GM23248 (cell line): Measurements from ENCODE around the gene RAPGEF2. TPM values are rescaled to one million over a fixed set of nuclear protein-coding genes. Genes with fewer than 3 reads are reported as not detected.

Source experiments
- DNase-seq: peaks from one replicate; pipeline ENCODE4 v3.0.0-alpha.2; 2015
- H2AFZ ChIP-seq: fragments of 200-600 bp; sonication (generic); 2 replicates; pipeline ENCODE4 v1.6.1; 2016; ENCODE audit warnings: antibody characterized with exemption
- H3F3A ChIP-seq: fragments of 200-600 bp; sonication (generic); 2 replicates; pipeline ENCODE4 v1.6.1; 2016; ENCODE audit warnings: mild to moderate bottlenecking, antibody characterized with exemption, mixed run types; ENCODE audit not compliant: insufficient read depth
- H3K27ac ChIP-seq: fragments of 200-600 bp; sonication (generic); 2 replicates; pipeline ENCODE4 v1.5.1; 2016; ENCODE audit warnings: mild to moderate bottlenecking
- H3K27me3 ChIP-seq: fragments of 200-600 bp; sonication (generic); replicated peaks from 2 replicates; pipeline ENCODE4 v1.6.1; 2016; ENCODE audit warnings: mild to moderate bottlenecking; ENCODE audit not compliant: insufficient read depth
- H3K36me3 ChIP-seq: fragments of 200-600 bp; sonication (generic); 2 replicates; pipeline ENCODE4 v1.6.1; 2016; ENCODE audit warnings: low read depth, mild to moderate bottlenecking
- H3K4me1 ChIP-seq: fragments of 200-600 bp; sonication (generic); 2 replicates; pipeline ENCODE4 v1.6.1; 2016; ENCODE audit warnings: mild to moderate bottlenecking; ENCODE audit not compliant: insufficient read depth
- H3K4me2 ChIP-seq: fragments of 200-600 bp; sonication (generic); one replicate; pipeline ENCODE4 v1.6.1; 2016; ENCODE audit warnings: mild to moderate bottlenecking; ENCODE audit not compliant: unreplicated experiment
- H3K4me3 ChIP-seq: fragments of 200-600 bp; sonication (generic); 2 replicates; pipeline ENCODE4 v1.5.1; 2016; ENCODE audit warnings: mild to moderate bottlenecking
- H3K79me2 ChIP-seq: fragments of 200-600 bp; sonication (generic); 2 replicates; pipeline ENCODE4 v1.6.1; 2016; ENCODE audit warnings: mild to moderate bottlenecking; ENCODE audit not compliant: insufficient read depth
- H3K9ac ChIP-seq: fragments of 200-600 bp; sonication (generic); 2 replicates; pipeline ENCODE4 v1.6.1; 2016; ENCODE audit warnings: mild to moderate bottlenecking
- H3K9me2 ChIP-seq: fragments of 200-600 bp; sonication (generic); 2 replicates; pipeline ENCODE4 v1.6.1; 2016; ENCODE audit warnings: mixed run types, mild to moderate bottlenecking, moderate library complexity; ENCODE audit not compliant: insufficient read depth
- H3K9me3 ChIP-seq: fragments of 200-600 bp; sonication (generic); one replicate; pipeline ENCODE4 v1.6.1; 2017; ENCODE audit warnings: low read depth
- H4K20me1 ChIP-seq: fragments of 200-600 bp; sonication (generic); 2 replicates; pipeline ENCODE4 v1.6.0; 2016; ENCODE audit not compliant: insufficient read depth
- EZH2 ChIP-seq: fragments of 200-600 bp; sonication (generic); IDR thresholded peaks from 2 replicates; pipeline ENCODE4 v1.6.1; 2018; ENCODE audit warnings: antibody characterized with exemption, mild to moderate bottlenecking; ENCODE audit not compliant: insufficient read depth, poor library complexity, severe bottlenecking
- EZH2phosphoT487 ChIP-seq: fragments of 200-600 bp; sonication (generic); IDR thresholded peaks from 2 replicates; pipeline ENCODE4 v1.6.1; 2018; ENCODE audit warnings: antibody characterized with exemption, moderate library complexity, mild to moderate bottlenecking, low read depth; ENCODE audit not compliant: insufficient read depth
- WGBS, 2 experiments: methylation state at CpG; one replicate each; pipeline ENCODE4 v1.1.6; 2015 to 2017; ENCODE audit warnings: low lambda C conversion rate in 2 of 2, low coverage in 1 of 2; ENCODE audit errors: missing lambda C conversion rate in 2 of 2; 5-methylcytosine and 5-hydroxymethylcytosine counted together
- in situ Hi-C: fragments of 300-500 bp; cut with MboI; formaldehyde crosslinking; loops from 2 replicates; pipeline ENCODE4 v1.15.0; 2020
- polyA plus RNA-seq: library from polyadenylated mRNA; unstranded; fragments of >200 nt; fragmentation: Nextera tagmentation; extraction: Ambion mirVana; gene quantifications from 2 replicates; pipeline ENCODE4 v1.2.1, GENCODE V29; 2016
- total RNA-seq: library from RNA; depleted of rRNA; stranded (reverse); fragments of >200 nt; shearing (Covaris generic); gene quantifications from 2 replicates; pipeline ENCODE4 v1.2.3, GENCODE V29; 2014

Gene RAPGEF2
- total and polyA plus RNA-seq, 2 experiments from 2014 or later = 6.6 to 21.7 TPM

- H3K4me2 ChIP-seq = no peak overlapping the region
- H3K27ac ChIP-seq = no peak overlapping the region
- in situ Hi-C loops = loop anchor here (10.0 kb wide), 3 partner anchors 240 to 470 kb away; no protein-coding TSS in a partner anchor
- no peaks in the 10 kb centered on the region for H3K9me2 ChIP-seq
- H3K4me3 ChIP-seq = no peak overlapping the region
- H3K4me1 ChIP-seq = peaks cover 8% of the 10 kb centered on the region; the same call in 1 of the 2 replicates
- no peak for TF ChIP-seq EZH2phosphoT487
- TF ChIP-seq EZH2 = no peak
- H3K36me3 ChIP-seq = no peaks in the 10 kb centered on the region
- H3K79me2 ChIP-seq = 0 out of 2 replicates have a peak, but pooled peaks cover 16% of the 10 kb centered on the region
- H2AFZ ChIP-seq = no peak overlapping the region
- no peaks in the 10 kb centered on the region for H4K20me1 ChIP-seq
- H3K27me3 ChIP-seq = no peaks in the 10 kb centered on the region
- 96 to 97% methylated on average over 6 of the region's 6 CpGs for WGBS, 2 experiments
- no peaks in the 10 kb centered on the region for H3F3A ChIP-seq
- no peak overlapping the region for H3K9ac ChIP-seq
- DNase-seq = no peak
- no peaks in the 10 kb centered on the region for H3K9me3 ChIP-seq
These were observed 101.7 kb downstream of the RAPGEF2 start for GRCh38 chr4:159204566-159204965.

GRCh38 chr4:159205466-159205865 is 102.6 kb downstream of the RAPGEF2 start:
- no peak overlapping the region for H3K27ac ChIP-seq
- in situ Hi-C loops = loop anchor here (10.0 kb wide), 3 partner anchors 239 to 471 kb away; no protein-coding TSS in a partner anchor
- no peak for DNase-seq
- peaks cover 8% of the 10 kb centered on the region; the same call in 1 of the 2 replicates for H3K4me1 ChIP-seq
- no peaks in the 10 kb centered on the region for H3K27me3 ChIP-seq
- H3K36me3 ChIP-seq = no peaks in the 10 kb centered on the region
- no peak overlapping the region for H3K9ac ChIP-seq
- no peaks in the 10 kb centered on the region for H3K9me3 ChIP-seq
- no peaks in the 10 kb centered on the region for H4K20me1 ChIP-seq
- no peak for TF ChIP-seq EZH2
- TF ChIP-seq EZH2phosphoT487 = no peak
- 95 to 100% methylated on average over 3 of the region's 3 CpGs for WGBS, 2 experiments
- H3K9me2 ChIP-seq = no peaks in the 10 kb centered on the region
- no peak overlapping the region for H3K4me3 ChIP-seq
- H3K79me2 ChIP-seq = 0 out of 2 replicates have a peak, but pooled peaks cover 16% of the 10 kb centered on the region
- H3F3A ChIP-seq = no peaks in the 10 kb centered on the region
- no peak overlapping the region for H3K4me2 ChIP-seq
- H2AFZ ChIP-seq = no peak overlapping the region

- Histone ChIP-seq H3K4me1 (peaks cover 8% of the 10 kb centered on the region; the same call in 1 of the 2 replicates), H4K20me1 (no peaks in the 10 kb centered on the region), H3K27me3 (no peaks in the 10 kb centered on the region), H3K27ac (no peak overlapping the region), H2AFZ (no peak overlapping the region), H3K36me3 (no peaks in the 10 kb centered on the region), H3K79me2 (0 out of 2 replicates have a peak, but pooled peaks cover 16% of the 10 kb centered on the region), H3K4me3 (no peak overlapping the region), H3K9ac (no peak overlapping the region), H3F3A (no peaks in the 10 kb centered on the region), H3K9me2 (no peaks in the 10 kb centered on the region), H3K4me2 (no peak overlapping the region), H3K9me3 (no peaks in the 10 kb centered on the region)
- 91 to 95% methylated on average over 4 of the region's 4 CpGs for WGBS, 2 experiments
- TF ChIP-seq EZH2 = no peak
- TF ChIP-seq EZH2phosphoT487 = no peak
- in situ Hi-C loops = loop anchor here (10.0 kb wide), 3 partner anchors 238 to 472 kb away; no protein-coding TSS in a partner anchor
- no peak for DNase-seq
These were observed 103.6 kb downstream of the RAPGEF2 start for GRCh38 chr4:159206427-159206871.

- H3K27ac ChIP-seq = no peak overlapping the region
- no peak overlapping the region for H3K4me3 ChIP-seq
- no peak overlapping the region for H2AFZ ChIP-seq
- H3K4me2 ChIP-seq = no peak overlapping the region
- no peaks in the 10 kb centered on the region for H3K27me3 ChIP-seq
- no peaks in the 10 kb centered on the region for H3K9me2 ChIP-seq
- in situ Hi-C loops = loop anchor here (10.0 kb wide), 3 partner anchors 236 to 474 kb away; no protein-coding TSS in a partner anchor
- no peak overlapping the region for H3K9ac ChIP-seq
- peaks cover 20% of the 10 kb centered on the region; the same call in 1 of the 2 replicates for H3K79me2 ChIP-seq
- DNase-seq = no peak
- H4K20me1 ChIP-seq = no peaks in the 10 kb centered on the region
- TF ChIP-seq EZH2phosphoT487 (no peak), EZH2 (no peak)
- WGBS, 2 experiments = 84 to 88% methylated on average over 4 of the region's 4 CpGs
- H3K4me1 ChIP-seq = peaks cover 8% of the 10 kb centered on the region; the same call in 1 of the 2 replicates
- H3K36me3 ChIP-seq = no peaks in the 10 kb centered on the region
- no peaks in the 10 kb centered on the region for H3F3A ChIP-seq
- H3K9me3 ChIP-seq = no peaks in the 10 kb centered on the region
These were observed 106.4 kb downstream of the RAPGEF2 start for GRCh38 chr4:159209249-159209648.
